ENCODE measurements around the gene RGL1.

RGL1 gene

DNA sequence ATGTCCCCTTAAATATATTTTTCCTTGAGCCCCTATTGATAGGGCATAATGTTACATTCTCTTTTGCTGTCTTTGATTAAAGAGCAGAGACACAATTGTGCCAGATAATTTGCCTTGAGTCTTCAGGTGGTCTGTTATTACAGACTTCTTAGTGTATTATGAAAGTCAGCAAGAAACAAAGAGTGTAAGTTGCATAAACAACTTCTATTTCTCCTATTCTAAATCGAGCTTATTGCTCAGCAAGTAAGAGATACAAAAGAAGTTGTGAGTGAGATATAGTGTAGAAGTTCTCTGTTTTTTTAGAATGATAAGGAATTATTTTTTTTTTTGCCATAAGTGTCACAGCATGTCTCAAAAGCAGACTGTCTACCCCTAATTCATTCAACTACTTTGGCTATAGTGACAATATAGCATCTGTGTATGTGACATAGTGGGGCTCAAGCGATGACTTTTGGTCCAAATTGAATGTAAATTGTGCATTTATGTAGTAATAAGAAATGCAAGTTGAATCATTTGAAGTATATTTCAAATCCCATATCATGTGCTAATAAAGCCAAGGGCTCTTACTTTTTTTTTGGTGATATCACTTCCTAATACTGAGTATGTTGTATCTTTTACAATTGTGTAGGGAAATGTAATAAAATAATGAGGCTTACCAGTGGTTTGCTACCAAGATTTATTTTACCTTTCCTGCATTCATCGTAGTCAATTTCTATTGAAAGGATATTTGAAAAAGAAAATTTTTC lies 81.3 kb downstream of the RGL1 start:
- TF ChIP-seq, protein P1, sequence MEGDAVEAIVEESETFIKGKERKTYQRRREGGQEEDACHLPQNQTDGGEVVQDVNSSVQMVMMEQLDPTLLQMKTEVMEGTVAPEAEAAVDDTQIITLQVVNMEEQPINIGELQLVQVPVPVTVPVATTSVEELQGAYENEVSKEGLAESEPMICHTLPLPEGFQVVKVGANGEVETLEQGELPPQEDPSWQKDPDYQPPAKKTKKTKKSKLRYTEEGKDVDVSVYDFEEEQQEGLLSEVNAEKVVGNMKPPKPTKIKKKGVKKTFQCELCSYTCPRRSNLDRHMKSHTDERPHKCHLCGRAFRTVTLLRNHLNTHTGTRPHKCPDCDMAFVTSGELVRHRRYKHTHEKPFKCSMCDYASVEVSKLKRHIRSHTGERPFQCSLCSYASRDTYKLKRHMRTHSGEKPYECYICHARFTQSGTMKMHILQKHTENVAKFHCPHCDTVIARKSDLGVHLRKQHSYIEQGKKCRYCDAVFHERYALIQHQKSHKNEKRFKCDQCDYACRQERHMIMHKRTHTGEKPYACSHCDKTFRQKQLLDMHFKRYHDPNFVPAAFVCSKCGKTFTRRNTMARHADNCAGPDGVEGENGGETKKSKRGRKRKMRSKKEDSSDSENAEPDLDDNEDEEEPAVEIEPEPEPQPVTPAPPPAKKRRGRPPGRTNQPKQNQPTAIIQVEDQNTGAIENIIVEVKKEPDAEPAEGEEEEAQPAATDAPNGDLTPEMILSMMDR (conservative IDR thresholded peaks at IDR 0.05; ENCODE audit: low read length), result no peak
- no peak for TF ChIP-seq EZH2phosphoT487 (IDR thresholded peaks at IDR 0.05; ENCODE audit: borderline replicate concordance)
- no peak overlapping the region for H3K4me2 ChIP-seq (ENCODE audit: low read depth, low read length, poor library complexity, severe bottlenecking)
- H3K79me2 ChIP-seq (ENCODE audit: insufficient read depth, low read length), result no peaks in the 10 kb centered on the region
- peaks cover 10% of the 10 kb centered on the region for H3F3A ChIP-seq (ENCODE audit: low read depth)
- H2AFZ ChIP-seq (ENCODE audit: low read length), result no peak overlapping the region
- H3K9me3 ChIP-seq (ENCODE audit: insufficient read depth, low read depth, low read length), result no peaks in the 10 kb centered on the region
- no peaks in the 10 kb centered on the region for H4K20me1 ChIP-seq (ENCODE audit: insufficient read depth, low read length, poor library complexity, severe bottlenecking)
- no peaks in the 10 kb centered on the region for H3K9me2 ChIP-seq (replicated peaks; ENCODE audit: low read depth, low read length)
- H3K36me3 ChIP-seq (ENCODE audit: insufficient read depth, low read length), result no peaks in the 10 kb centered on the region
- no peak overlapping the region for H3K4me3 ChIP-seq (ENCODE audit: low read length, poor library complexity, severe bottlenecking)
- H3K4me1 ChIP-seq (ENCODE audit: insufficient read depth, low read length, poor library complexity, severe bottlenecking), result peaks cover 41% of the 10 kb centered on the region
- no peaks in the 10 kb centered on the region for H3K27me3 ChIP-seq (ENCODE audit: insufficient read depth, low read length, poor library complexity, severe bottlenecking)
- H3K9ac ChIP-seq (ENCODE audit: low read depth, low read length, poor library complexity, severe bottlenecking), result no peak overlapping the region

DNA sequence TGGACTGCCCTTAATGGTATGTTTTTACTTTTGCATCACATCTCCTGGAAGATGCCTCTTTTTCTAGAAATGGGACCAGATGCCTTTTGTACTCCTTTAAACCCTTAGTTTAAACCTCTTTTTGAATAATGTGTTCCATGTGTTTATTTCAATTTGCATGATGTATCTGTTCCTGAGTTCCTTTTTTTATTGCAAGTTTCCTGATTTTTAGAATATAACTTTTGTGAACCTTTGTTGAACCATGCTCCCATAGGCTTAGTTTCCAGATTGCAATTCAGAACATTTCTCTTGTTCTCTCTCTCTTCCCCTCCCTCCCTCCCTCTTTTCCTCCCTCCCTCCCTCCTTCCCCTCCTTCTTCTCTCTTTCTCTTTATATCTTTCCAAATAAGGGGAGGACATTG lies 81.9 kb downstream of the RGL1 start:
- H3K4me3 ChIP-seq (ENCODE audit: low read length, poor library complexity, severe bottlenecking), result no peak overlapping the region
- no peaks in the 10 kb centered on the region for H3K36me3 ChIP-seq (ENCODE audit: insufficient read depth, low read length)

GRCh38 chr1:183887826-183888819 lies 83.2 kb downstream of the RGL1 start:
- peak overlapping the region; percentile 82 for H3K4me2 ChIP-seq (ENCODE audit: low read depth, low read length, poor library complexity, severe bottlenecking)
- no peaks in the 10 kb centered on the region for H3K79me2 ChIP-seq (ENCODE audit: insufficient read depth, low read length)
- H3K27me3 ChIP-seq (ENCODE audit: insufficient read depth, low read length, poor library complexity, severe bottlenecking), result no peaks in the 10 kb centered on the region
- H3K9me2 ChIP-seq (replicated peaks; ENCODE audit: low read depth, low read length), result no peaks in the 10 kb centered on the region
- no peaks in the 10 kb centered on the region for H3K9me3 ChIP-seq (ENCODE audit: insufficient read depth, low read depth, low read length)
- H3K4me1 ChIP-seq (ENCODE audit: insufficient read depth, low read length, poor library complexity, severe bottlenecking), result peaks cover 50% of the 10 kb centered on the region
- peak overlapping the region; percentile 63 for H3K4me3 ChIP-seq (ENCODE audit: low read length, poor library complexity, severe bottlenecking)
- H3F3A ChIP-seq (ENCODE audit: low read depth), result peaks cover 10% of the 10 kb centered on the region
- no peak overlapping the region for H2AFZ ChIP-seq (ENCODE audit: low read length)
- no peak overlapping the region for H3K9ac ChIP-seq (ENCODE audit: low read depth, low read length, poor library complexity, severe bottlenecking)
- H4K20me1 ChIP-seq (ENCODE audit: insufficient read depth, low read length, poor library complexity, severe bottlenecking), result no peaks in the 10 kb centered on the region
- TF ChIP-seq, protein P1 (conservative IDR thresholded peaks at IDR 0.05; ENCODE audit: low read length), result no peak
- TF ChIP-seq EZH2phosphoT487 (IDR thresholded peaks at IDR 0.05; ENCODE audit: borderline replicate concordance), result no peak
- H3K36me3 ChIP-seq (ENCODE audit: insufficient read depth, low read length), result no peaks in the 10 kb centered on the region

More for the DNA sequence above, 81.9 kb downstream of the RGL1 start:
- no peak overlapping the region for H2AFZ ChIP-seq (ENCODE audit: low read length)
- no peaks in the 10 kb centered on the region for H4K20me1 ChIP-seq (ENCODE audit: insufficient read depth, low read length, poor library complexity, severe bottlenecking)
- H3F3A ChIP-seq (ENCODE audit: low read depth), result peaks cover 10% of the 10 kb centered on the region
- no peak overlapping the region for H3K9ac ChIP-seq (ENCODE audit: low read depth, low read length, poor library complexity, severe bottlenecking)
- TF ChIP-seq EZH2phosphoT487 (IDR thresholded peaks at IDR 0.05; ENCODE audit: borderline replicate concordance), result no peak
- TF ChIP-seq, protein P1 (conservative IDR thresholded peaks at IDR 0.05; ENCODE audit: low read length), result no peak
- H3K27me3 ChIP-seq (ENCODE audit: insufficient read depth, low read length, poor library complexity, severe bottlenecking), result no peaks in the 10 kb centered on the region
- no peaks in the 10 kb centered on the region for H3K79me2 ChIP-seq (ENCODE audit: insufficient read depth, low read length)
- peaks cover 47% of the 10 kb centered on the region for H3K4me1 ChIP-seq (ENCODE audit: insufficient read depth, low read length, poor library complexity, severe bottlenecking)
- no peaks in the 10 kb centered on the region for H3K9me2 ChIP-seq (replicated peaks; ENCODE audit: low read depth, low read length)
- no peaks in the 10 kb centered on the region for H3K9me3 ChIP-seq (ENCODE audit: insufficient read depth, low read depth, low read length)
- H3K4me2 ChIP-seq (ENCODE audit: low read depth, low read length, poor library complexity, severe bottlenecking), result no peak overlapping the region
